SK-N-MC (cell line): ENCODE results near the gene UGT1A6.

ENCODE experiments used
- EZH2 ChIP-seq: fragments of 200-600 bp; sonication (generic); IDR thresholded peaks from one replicate; pipeline ENCODE4 v1.6.1; 2017; ENCODE audit warnings: antibody characterized with exemption
- FOXP2 ChIP-seq: optimal IDR thresholded peaks from 2 replicates; pipeline ENCODE3; 2011; ENCODE audit warnings: mild to moderate bottlenecking, moderate library complexity; ENCODE audit not compliant: insufficient read depth; ENCODE audit errors: extremely low read length, control extremely low read depth
- POLR2AphosphoS5 ChIP-seq: IDR thresholded peaks from 2 replicates; pipeline ENCODE4 v1.6.1; 2012; ENCODE audit warnings: mild to moderate bottlenecking, low read depth, low read length, borderline replicate concordance

DNA sequence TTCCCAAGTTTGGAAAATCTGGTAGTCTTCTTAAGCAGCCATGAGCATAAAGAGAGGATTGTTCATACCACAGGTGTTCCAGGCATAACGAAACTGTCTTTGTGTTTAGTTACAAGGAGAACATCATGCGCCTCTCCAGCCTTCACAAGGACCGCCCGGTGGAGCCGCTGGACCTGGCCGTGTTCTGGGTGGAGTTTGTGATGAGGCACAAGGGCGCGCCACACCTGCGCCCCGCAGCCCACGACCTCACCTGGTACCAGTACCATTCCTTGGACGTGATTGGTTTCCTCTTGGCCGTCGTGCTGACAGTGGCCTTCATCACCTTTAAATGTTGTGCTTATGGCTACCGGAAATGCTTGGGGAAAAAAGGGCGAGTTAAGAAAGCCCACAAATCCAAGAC lies 79.5 kb downstream of the UGT1A6 start:
- no peak for TF ChIP-seq POLR2AphosphoS5
- no peak for TF ChIP-seq EZH2
- no peak for TF ChIP-seq FOXP2
